C4-2B (cell line): Measurements from ENCODE around the gene VEZF1.

Experiments used
- CTCF ChIP-seq: fragments of 450-650 bp; conservative IDR thresholded peaks from 2 replicates; pipeline ENCODE4 v1.5.1; 2017; ENCODE audit warnings: mild to moderate bottlenecking
- ZFX ChIP-seq: fragments of 450-650 bp; IDR thresholded peaks from 2 replicates; pipeline ENCODE4 v1.6.1; 2017

- TF ChIP-seq CTCF (no peak), ZFX (no peak)
Observed at GRCh38 chr17:57994436-57994835, 6.4 kb upstream of the VEZF1 start.
